ENCODE measurements around the gene ABTB2. TPM values are rescaled to one million over a fixed set of nuclear protein-coding genes. Genes with fewer than 3 reads are reported as not detected.
"Not testable (repeated sequence)": the region's sequence is repeated elsewhere in the genome, so short reads cannot be mapped to it uniquely, and the experiment has no call there.

The ABTB2 gene
- total RNA-seq, 6 experiments from 2014 or later = 6.0 to 14.9 (median 10.0) TPM

DNA sequence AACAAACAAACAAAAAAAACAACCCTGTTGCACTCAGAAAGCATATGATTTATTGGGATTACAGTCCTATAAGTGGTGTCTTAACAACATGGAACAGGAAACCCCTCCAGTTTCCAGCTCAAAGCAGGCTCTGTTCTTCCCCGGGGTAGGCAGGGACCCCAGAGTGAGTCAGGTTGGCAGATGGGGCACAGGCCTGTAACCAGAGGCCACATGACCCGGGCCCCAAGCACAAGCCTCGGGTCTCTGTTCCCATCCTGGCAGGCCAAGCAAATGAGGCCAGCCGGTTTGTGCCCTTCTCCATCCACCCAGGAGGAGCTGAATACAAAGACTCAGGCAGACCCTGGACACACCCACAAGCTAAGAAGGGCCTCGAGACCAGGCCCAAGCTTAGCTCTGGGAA, 176.6 kb downstream of the ABTB2 start:
- DNase-seq (no peak), ATAC-seq (no peak)
- no peaks in the 10 kb centered on the region for H3K9me3 ChIP-seq
- intact Hi-C loops (cut with DNase I) = no loop called here
- H3K27me3 ChIP-seq = no peaks in the 10 kb centered on the region
- H3K27ac ChIP-seq = no peak overlapping the region
- no peak for TF ChIP-seq POLR2A (IDR thresholded peaks at IDR 0.05)
- TF ChIP-seq, protein P1, sequence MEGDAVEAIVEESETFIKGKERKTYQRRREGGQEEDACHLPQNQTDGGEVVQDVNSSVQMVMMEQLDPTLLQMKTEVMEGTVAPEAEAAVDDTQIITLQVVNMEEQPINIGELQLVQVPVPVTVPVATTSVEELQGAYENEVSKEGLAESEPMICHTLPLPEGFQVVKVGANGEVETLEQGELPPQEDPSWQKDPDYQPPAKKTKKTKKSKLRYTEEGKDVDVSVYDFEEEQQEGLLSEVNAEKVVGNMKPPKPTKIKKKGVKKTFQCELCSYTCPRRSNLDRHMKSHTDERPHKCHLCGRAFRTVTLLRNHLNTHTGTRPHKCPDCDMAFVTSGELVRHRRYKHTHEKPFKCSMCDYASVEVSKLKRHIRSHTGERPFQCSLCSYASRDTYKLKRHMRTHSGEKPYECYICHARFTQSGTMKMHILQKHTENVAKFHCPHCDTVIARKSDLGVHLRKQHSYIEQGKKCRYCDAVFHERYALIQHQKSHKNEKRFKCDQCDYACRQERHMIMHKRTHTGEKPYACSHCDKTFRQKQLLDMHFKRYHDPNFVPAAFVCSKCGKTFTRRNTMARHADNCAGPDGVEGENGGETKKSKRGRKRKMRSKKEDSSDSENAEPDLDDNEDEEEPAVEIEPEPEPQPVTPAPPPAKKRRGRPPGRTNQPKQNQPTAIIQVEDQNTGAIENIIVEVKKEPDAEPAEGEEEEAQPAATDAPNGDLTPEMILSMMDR (IDR thresholded peaks at IDR 0.05) = no peak
- no peak overlapping the region for H3K4me3 ChIP-seq
- no CpG with 5 or more reads among the region's 5 CpGs for WGBS (ENCODE audit: insufficient coverage, low coverage, low lambda C conversion rate, missing lambda C conversion rate)
- no peaks in the 10 kb centered on the region for H3K36me3 ChIP-seq
- peaks cover 0 to 12% (median 0%) of the 10 kb centered on the region in 4 donors for H3K4me1 ChIP-seq

DNA sequence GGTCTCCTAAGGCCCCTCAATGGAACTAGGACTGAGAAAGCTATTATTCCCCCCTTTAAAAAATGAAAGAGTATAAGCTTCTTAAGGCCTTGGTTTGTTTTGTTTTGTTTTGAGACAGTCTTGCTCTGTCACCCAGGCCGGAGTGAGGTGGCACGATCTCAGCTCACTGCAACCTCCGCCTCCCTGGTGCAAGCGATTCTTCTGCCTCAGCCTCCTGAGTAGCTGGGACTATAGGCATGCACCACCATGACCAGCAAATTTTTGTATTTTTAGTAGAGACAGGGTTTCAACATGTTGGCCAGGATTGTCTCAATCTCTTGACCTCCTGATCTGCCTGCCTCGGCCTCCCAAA, 177.0 kb downstream of the ABTB2 start:
- intact Hi-C loops (cut with DNase I); H3K36me3 ChIP-seq; ATAC-seq; H3K4me3 ChIP-seq; H3K27me3 ChIP-seq; H3K27ac ChIP-seq; DNase-seq; H3K9me3 ChIP-seq: not testable (repeated sequence)
- WGBS (ENCODE audit: insufficient coverage, low coverage, low lambda C conversion rate, missing lambda C conversion rate) = 74% methylated on average over 5 of the region's 5 CpGs
- H3K4me1 ChIP-seq = peaks cover 0 to 12% (median 0%) of the 10 kb centered on the region in 4 donors

DNA sequence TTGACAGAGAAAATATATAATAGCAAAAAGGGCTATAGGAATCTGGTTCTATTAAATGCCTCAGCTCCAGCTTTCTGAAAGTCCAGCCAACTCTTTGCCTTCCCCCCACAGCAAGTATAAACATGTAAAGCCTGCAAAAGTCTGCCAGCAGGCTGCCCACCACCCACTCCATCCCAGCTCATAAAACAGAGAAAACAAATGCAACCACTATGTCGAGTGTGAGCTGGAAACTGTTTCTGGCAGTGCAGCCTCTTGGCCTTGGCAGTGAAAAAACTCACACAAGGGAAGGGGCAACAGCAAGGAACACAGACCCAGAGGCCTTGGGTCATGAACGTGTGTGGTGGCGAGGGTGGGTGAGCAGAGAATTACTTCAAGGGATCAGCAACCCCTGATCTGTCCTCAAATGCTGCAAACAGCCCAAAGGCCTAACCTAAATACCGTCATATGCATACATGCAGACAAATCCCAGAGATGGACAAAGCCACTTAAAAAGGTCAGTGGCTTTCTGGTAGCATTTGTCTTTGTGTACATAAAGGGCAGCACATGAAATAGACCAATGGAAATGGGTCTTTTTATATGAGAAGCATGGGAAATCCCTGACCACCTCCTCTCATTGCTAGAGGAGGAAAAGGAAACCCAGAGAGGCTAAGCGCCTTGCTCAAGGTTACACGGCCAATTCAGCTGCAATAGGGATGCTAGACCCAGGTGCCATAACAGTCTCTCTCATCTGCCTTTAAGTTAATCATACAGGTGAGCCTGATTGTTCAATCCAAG, 177.6 kb downstream of the ABTB2 start:
- H3K27ac ChIP-seq = no peak overlapping the region
- H3K27me3 ChIP-seq = no peaks in the 10 kb centered on the region
- no peaks in the 10 kb centered on the region for H3K36me3 ChIP-seq
- no peak for TF ChIP-seq POLR2A (IDR thresholded peaks at IDR 0.05)
- TF ChIP-seq, protein P1 (IDR thresholded peaks at IDR 0.05) = no peak
- intact Hi-C loops (cut with DNase I) = no loop called here
- H3K9me3 ChIP-seq = no peaks in the 10 kb centered on the region
- ATAC-seq (no peak), DNase-seq (no peak)
- no peak overlapping the region for H3K4me3 ChIP-seq
- WGBS (ENCODE audit: insufficient coverage, low coverage, low lambda C conversion rate, missing lambda C conversion rate) = 73% methylated on average over 5 of the region's 6 CpGs
- H3K4me1 ChIP-seq = peaks cover 0 to 12% (median 0%) of the 10 kb centered on the region in 4 donors

- intact Hi-C loops (cut with DNase I) = loop anchor here in 1 of 2 donors (5.0 kb wide), 1 partner anchor 168 kb away; no protein-coding TSS in a partner anchor
- no peak for DNase-seq
These were observed 178.7 kb downstream of the ABTB2 start for GRCh38 chr11:34179026-34179675.

More at GRCh38 chr11:34179026-34179675, 178.7 kb downstream of the ABTB2 start:
- Histone ChIP-seq H3K27me3 (no peaks in the 10 kb centered on the region), H3K4me3 (no peak overlapping the region), H3K9me3 (no peaks in the 10 kb centered on the region), H3K36me3 (no peaks in the 10 kb centered on the region), H3K4me1 (peaks cover 0 to 13% (median 0%) of the 10 kb centered on the region in 4 donors), H3K27ac (no peak overlapping the region)
- TF ChIP-seq, protein P1 (IDR thresholded peaks at IDR 0.05) = no peak
- TF ChIP-seq POLR2A (IDR thresholded peaks at IDR 0.05) = no peak
- 84% methylated on average over 3 of the region's 9 CpGs for WGBS (ENCODE audit: insufficient coverage, low coverage, low lambda C conversion rate, missing lambda C conversion rate)
- no peak for ATAC-seq

All from right lobe of liver (tissue), 6 donors.